A549 (cell line): Measurements from ENCODE around the gene DNAJC22.

Source experiments
- CEBPB ChIP-seq, 2 experiments: fragments of >200 bp in 1 of 2; sonication (Bioruptor Twin) in 1 of 2; formaldehyde crosslinking in 1 of 2; IDR thresholded peaks; 2 replicates each; pipeline ENCODE4 v1.6.1; 2012 to 2016
- CTCF ChIP-seq: fragments of >200 bp; sonication (Bioruptor Twin); formaldehyde crosslinking; IDR thresholded peaks from 3 replicates; pipeline ENCODE4 v1.5.1; 2016
- EP300 ChIP-seq, 2 experiments: fragments of >200 bp; sonication (Bioruptor Twin); formaldehyde crosslinking; IDR thresholded peaks; 2 replicates in 1 of 2; 3 replicates in 1 of 2; pipeline ENCODE4 v1.6.1; 2016 to 2017
- GATA3 ChIP-seq: IDR thresholded peaks from 2 replicates; pipeline ENCODE4 v1.6.1; 2012; ENCODE audit warnings: borderline replicate concordance
- HOXA7 ChIP-seq: fragments of 250-450 bp; sonication (Bioruptor Pico); IDR thresholded peaks from 2 replicates; pipeline ENCODE4 v1.5.0; 2020; ENCODE audit warnings: mild to moderate bottlenecking, moderate library complexity
- JUN ChIP-seq, 2 experiments: fragments of >200 bp; sonication (Bioruptor Twin); formaldehyde crosslinking; IDR thresholded peaks; 2 replicates in 1 of 2; 3 replicates in 1 of 2; pipeline ENCODE4 v1.6.1; 2016 to 2017
- KDM1A ChIP-seq: fragments of 200-600 bp; sonication (generic); IDR thresholded peaks from 2 replicates; pipeline ENCODE4 v1.6.1; 2016; ENCODE audit warnings: low read depth, mild to moderate bottlenecking
- MAX ChIP-seq: IDR thresholded peaks from 2 replicates; pipeline ENCODE4 v1.6.1; 2012
- PBX3 ChIP-seq: IDR thresholded peaks from 2 replicates; pipeline ENCODE4 v1.6.1; 2012
- PHF8 ChIP-seq: fragments of 200-600 bp; sonication (generic); IDR thresholded peaks from 2 replicates; pipeline ENCODE4 v1.6.1; 2016; ENCODE audit warnings: low read depth, mild to moderate bottlenecking, antibody characterized with exemption, moderate library complexity, borderline replicate concordance
- POLR2A ChIP-seq: IDR thresholded peaks from 2 replicates; pipeline ENCODE4 v1.6.1; 2012; ENCODE audit warnings: mild to moderate bottlenecking, low read length
- POLR2AphosphoS2 ChIP-seq: conservative IDR thresholded peaks from 2 replicates; pipeline ENCODE4 v1.6.1; 2012; ENCODE audit warnings: low read length, improper control_type of control experiment, inconsistent platforms
- RAD21 ChIP-seq, 2 experiments: fragments of >200 bp in 1 of 2; sonication (Bioruptor Twin) in 1 of 2; formaldehyde crosslinking in 1 of 2; IDR thresholded peaks in 1 of 2; conservative IDR thresholded peaks in 1 of 2; 2 replicates in 1 of 2; 3 replicates in 1 of 2; pipeline ENCODE4 v1.6.1; 2012 to 2018; ENCODE audit warnings: inconsistent platforms in 1 of 2
- TP53 ChIP-seq: fragments of 250-450 bp; sonication (Bioruptor Pico); IDR thresholded peaks from 2 replicates; pipeline ENCODE4 v1.5.0; 2021; ENCODE audit warnings: mild to moderate bottlenecking, moderate library complexity

DNA sequence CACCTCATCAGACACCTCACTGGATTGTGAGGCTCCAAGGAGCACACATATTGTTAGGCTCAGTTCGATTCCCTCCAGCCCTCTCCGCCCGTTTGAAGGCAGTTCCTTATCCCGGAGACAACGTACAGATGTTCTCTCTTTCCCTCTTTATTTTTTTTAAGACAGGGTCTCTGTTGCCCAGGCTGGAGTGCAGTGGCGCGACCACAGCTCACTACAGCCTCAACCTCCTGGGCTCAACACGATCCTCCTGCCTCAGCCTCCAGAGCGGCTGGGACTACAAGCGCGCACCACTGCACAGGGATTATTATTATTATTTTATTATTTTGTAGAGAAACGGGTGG lies 24.4 kb upstream of the DNAJC22 start:
- TF ChIP-seq PHF8, result no peak
- TF ChIP-seq KDM1A, result no peak
- TF ChIP-seq POLR2A, result no peak
- no peak for TF ChIP-seq TP53 (CRISPR knock-in tag)
- TF ChIP-seq CEBPB (IDR thresholded peaks at IDR 0.05), result no peak
- no peak for TF ChIP-seq GATA3
- no peak for TF ChIP-seq JUN (IDR thresholded peaks at IDR 0.05)
- TF ChIP-seq RAD21 (conservative IDR thresholded peaks at IDR 0.05 in 1 of 2, IDR thresholded peaks at IDR 0.05 in 1 of 2), result no peak
- TF ChIP-seq HOXA7 (CRISPR knock-in tag), result no peak
- TF ChIP-seq CTCF, result no peak
- TF ChIP-seq POLR2AphosphoS2, result no peak
- TF ChIP-seq PBX3, result no peak
- no peak for TF ChIP-seq EP300 (IDR thresholded peaks at IDR 0.05)
- no peak for TF ChIP-seq MAX
